HUES64 (cell line): Measurements from ENCODE around the gene SETD2.

Experiments used
- H3K27ac ChIP-seq: 2 replicates; pipeline ENCODE4 v1.7.0; 2013; ENCODE audit warnings: low read depth, low read length, inconsistent platforms
- H3K27me3 ChIP-seq: 2 replicates; pipeline ENCODE4 v1.6.1; 2013; ENCODE audit warnings: mild to moderate bottlenecking, low read length; ENCODE audit not compliant: insufficient read depth
- H3K36me3 ChIP-seq: 2 replicates; pipeline ENCODE4 v1.6.1; 2013; ENCODE audit warnings: mild to moderate bottlenecking, low read length; ENCODE audit not compliant: insufficient read depth
- H3K4me1 ChIP-seq: 2 replicates; pipeline ENCODE4 v1.6.1; 2013; ENCODE audit warnings: mild to moderate bottlenecking, low read length, moderate library complexity; ENCODE audit not compliant: insufficient read depth
- H3K4me3 ChIP-seq: 2 replicates; pipeline ENCODE4 v1.5.1; 2013; ENCODE audit warnings: mild to moderate bottlenecking, low read length, moderate library complexity
- H3K9ac ChIP-seq: 2 replicates; pipeline ENCODE4 v1.6.1; 2013; ENCODE audit warnings: mild to moderate bottlenecking, low read depth, low read length
- H3K9me3 ChIP-seq: 2 replicates; pipeline ENCODE4 v1.6.1; 2013; ENCODE audit warnings: low read depth, low read length; ENCODE audit not compliant: insufficient read depth
- WGBS: fragments of 150-250, 120-280 bp; methylation state at CpG from one replicate; pipeline ENCODE4 v1.1.7; 2013; ENCODE audit warnings: missing lambda C conversion rate; 5-methylcytosine and 5-hydroxymethylcytosine counted together

SETD2 gene

GRCh38 chr3:47008851-47009224, 155.1 kb downstream of the SETD2 start:
- H3K9ac ChIP-seq: no peak overlapping the region
- H3K27me3 ChIP-seq: no peaks in the 10 kb centered on the region
- H3K36me3 ChIP-seq: peaks cover 33% of the 10 kb centered on the region
- no peaks in the 10 kb centered on the region for H3K9me3 ChIP-seq
- H3K27ac ChIP-seq: peak overlapping the region; percentile 99; the same call in 1 of the 2 replicates
- WGBS: 72% methylated on average over 23 of the region's 23 CpGs
- H3K4me1 ChIP-seq: 0 out of 2 replicates have a peak, but pooled peaks cover 5% of the 10 kb centered on the region
- H3K4me3 ChIP-seq: peak overlapping the region; percentile 71

- H3K4me1 ChIP-seq: 0 out of 2 replicates have a peak, but pooled peaks cover 5% of the 10 kb centered on the region
Measured at GRCh38 chr3:47008234-47008796, 155.6 kb downstream of the SETD2 start.

GRCh38 chr3:47007482-47008233, 156.3 kb downstream of the SETD2 start:
- peaks cover 40% of the 10 kb centered on the region for H3K36me3 ChIP-seq
- H3K4me1 ChIP-seq: 0 out of 2 replicates have a peak, but pooled peaks cover 5% of the 10 kb centered on the region

More at GRCh38 chr3:47008234-47008796, 155.6 kb downstream of the SETD2 start:
- 95% methylated on average over 12 of the region's 13 CpGs for WGBS
- Histone ChIP-seq H3K36me3 (peaks cover 34% of the 10 kb centered on the region), H3K27me3 (no peaks in the 10 kb centered on the region), H3K9me3 (no peaks in the 10 kb centered on the region), H3K4me3 (peak overlapping the region; percentile 71), H3K27ac (no peak overlapping the region), H3K9ac (no peak overlapping the region)

GRCh38 chr3:47007001-47007400, 156.9 kb downstream of the SETD2 start:
- H3K4me3 ChIP-seq: no peak overlapping the region
- H3K9ac ChIP-seq: no peak overlapping the region
- peaks cover 41% of the 10 kb centered on the region for H3K36me3 ChIP-seq
- 93% methylated on average over 3 of the region's 3 CpGs for WGBS
- H3K27ac ChIP-seq: no peak overlapping the region
- 0 out of 2 replicates have a peak, but pooled peaks cover 5% of the 10 kb centered on the region for H3K4me1 ChIP-seq
- no peaks in the 10 kb centered on the region for H3K9me3 ChIP-seq
- no peaks in the 10 kb centered on the region for H3K27me3 ChIP-seq

More at GRCh38 chr3:47007482-47008233, 156.3 kb downstream of the SETD2 start:
- no peaks in the 10 kb centered on the region for H3K9me3 ChIP-seq
- no peak overlapping the region for H3K4me3 ChIP-seq
- H3K9ac ChIP-seq: no peak overlapping the region
- H3K27ac ChIP-seq: no peak overlapping the region
- H3K27me3 ChIP-seq: no peaks in the 10 kb centered on the region
- 93% methylated on average over 16 of the region's 16 CpGs for WGBS

GRCh38 chr3:47006145-47006651, 157.7 kb downstream of the SETD2 start:
- H3K27ac ChIP-seq: no peak overlapping the region
- WGBS: 91% methylated on average over 9 of the region's 9 CpGs
- no peak overlapping the region for H3K4me3 ChIP-seq
- H3K9ac ChIP-seq: no peak overlapping the region
- 0 out of 2 replicates have a peak, but pooled peaks cover 5% of the 10 kb centered on the region for H3K4me1 ChIP-seq
- H3K27me3 ChIP-seq: no peaks in the 10 kb centered on the region
- H3K9me3 ChIP-seq: no peaks in the 10 kb centered on the region
- H3K36me3 ChIP-seq: peaks cover 48% of the 10 kb centered on the region

GRCh38 chr3:47005212-47006144, 158.4 kb downstream of the SETD2 start:
- Histone ChIP-seq H3K36me3 (peaks cover 55% of the 10 kb centered on the region), H3K27me3 (no peaks in the 10 kb centered on the region), H3K27ac (no peak overlapping the region), H3K9me3 (no peaks in the 10 kb centered on the region), H3K4me3 (no peak overlapping the region), H3K4me1 (0 out of 2 replicates have a peak, but pooled peaks cover 4% of the 10 kb centered on the region), H3K9ac (no peak overlapping the region)
- 92% methylated on average over 32 of the region's 32 CpGs for WGBS

- H3K9me3 ChIP-seq: no peaks in the 10 kb centered on the region
- H3K9ac ChIP-seq: no peak overlapping the region
- no peaks in the 10 kb centered on the region for H3K27me3 ChIP-seq
- H3K36me3 ChIP-seq: peaks cover 64% of the 10 kb centered on the region
- H3K4me3 ChIP-seq: no peak overlapping the region
- H3K27ac ChIP-seq: no peak overlapping the region
- H3K4me1 ChIP-seq: no peaks in the 10 kb centered on the region
- WGBS: 94% methylated on average over 17 of the region's 17 CpGs
Measured at GRCh38 chr3:47004369-47005211, 159.3 kb downstream of the SETD2 start.

- no peak overlapping the region for H3K9ac ChIP-seq
- H3K27me3 ChIP-seq: no peaks in the 10 kb centered on the region
- WGBS: 94% methylated on average over 27 of the region's 27 CpGs
- H3K4me3 ChIP-seq: no peak overlapping the region
- H3K4me1 ChIP-seq: no peaks in the 10 kb centered on the region
- H3K9me3 ChIP-seq: no peaks in the 10 kb centered on the region
- no peak overlapping the region for H3K27ac ChIP-seq
- H3K36me3 ChIP-seq: peaks cover 70% of the 10 kb centered on the region
Measured at GRCh38 chr3:47003461-47004368, 160.2 kb downstream of the SETD2 start.

- no peak overlapping the region for H3K27ac ChIP-seq
- H3K4me3 ChIP-seq: no peak overlapping the region
- H3K9ac ChIP-seq: no peak overlapping the region
- no peaks in the 10 kb centered on the region for H3K9me3 ChIP-seq
- H3K36me3 ChIP-seq: peaks cover 68% of the 10 kb centered on the region
- no peaks in the 10 kb centered on the region for H3K27me3 ChIP-seq
- no peaks in the 10 kb centered on the region for H3K4me1 ChIP-seq
- WGBS: 92% methylated on average over 10 of the region's 10 CpGs
Measured at GRCh38 chr3:47003056-47003410, 160.9 kb downstream of the SETD2 start.
